Esophagus muscularis mucosa (tissue), 3 donors: ENCODE data around the gene GPR37L1.
"Not testable (repeated sequence)": the region's sequence is repeated elsewhere in the genome, so short reads cannot be mapped to it uniquely, and the experiment has no call there.

Source experiments
- EP300 ChIP-seq: sonication (generic); formaldehyde crosslinking; IDR thresholded peaks from one replicate; pipeline ENCODE4 v1.6.1; 2017; ENCODE audit warnings: antibody characterized with exemption
- POLR2AphosphoS5 ChIP-seq, 2 donors: sonication (generic); formaldehyde crosslinking; IDR thresholded peaks; one replicate each; pipeline ENCODE4 v1.6.1; 2017; ENCODE audit warnings: antibody characterized with exemption in 2 of 2

DNA sequence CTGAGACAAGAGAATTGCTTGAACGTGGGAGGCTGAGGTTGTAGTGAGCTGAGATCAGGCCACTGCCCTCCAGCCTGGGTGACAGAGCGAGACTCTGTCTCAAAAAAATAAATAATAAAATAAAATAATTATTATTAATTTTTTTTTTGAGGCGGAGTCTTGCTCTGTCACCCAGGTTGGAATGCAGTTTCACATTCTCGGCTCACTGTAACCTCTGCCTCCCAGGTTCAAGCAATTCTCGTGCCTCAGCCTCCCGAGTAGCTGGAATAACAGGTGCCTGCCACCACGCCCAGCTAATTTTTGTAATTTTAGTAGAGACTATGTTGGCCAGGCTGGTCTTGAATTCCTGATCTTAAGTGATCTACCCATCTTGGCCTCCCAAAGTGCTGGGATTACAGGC, 11.1 kb upstream of the GPR37L1 start:
- not testable (repeated sequence) for TF ChIP-seq POLR2AphosphoS5 (IDR thresholded peaks at IDR 0.05); EP300
